ENCODE data around the gene OLIG1. TPM values are rescaled to one million over a fixed set of nuclear protein-coding genes. Genes with fewer than 3 reads are reported as not detected.

The OLIG1 gene
- total RNA-seq, 2 donors from 2014 or later = not detected

DNA sequence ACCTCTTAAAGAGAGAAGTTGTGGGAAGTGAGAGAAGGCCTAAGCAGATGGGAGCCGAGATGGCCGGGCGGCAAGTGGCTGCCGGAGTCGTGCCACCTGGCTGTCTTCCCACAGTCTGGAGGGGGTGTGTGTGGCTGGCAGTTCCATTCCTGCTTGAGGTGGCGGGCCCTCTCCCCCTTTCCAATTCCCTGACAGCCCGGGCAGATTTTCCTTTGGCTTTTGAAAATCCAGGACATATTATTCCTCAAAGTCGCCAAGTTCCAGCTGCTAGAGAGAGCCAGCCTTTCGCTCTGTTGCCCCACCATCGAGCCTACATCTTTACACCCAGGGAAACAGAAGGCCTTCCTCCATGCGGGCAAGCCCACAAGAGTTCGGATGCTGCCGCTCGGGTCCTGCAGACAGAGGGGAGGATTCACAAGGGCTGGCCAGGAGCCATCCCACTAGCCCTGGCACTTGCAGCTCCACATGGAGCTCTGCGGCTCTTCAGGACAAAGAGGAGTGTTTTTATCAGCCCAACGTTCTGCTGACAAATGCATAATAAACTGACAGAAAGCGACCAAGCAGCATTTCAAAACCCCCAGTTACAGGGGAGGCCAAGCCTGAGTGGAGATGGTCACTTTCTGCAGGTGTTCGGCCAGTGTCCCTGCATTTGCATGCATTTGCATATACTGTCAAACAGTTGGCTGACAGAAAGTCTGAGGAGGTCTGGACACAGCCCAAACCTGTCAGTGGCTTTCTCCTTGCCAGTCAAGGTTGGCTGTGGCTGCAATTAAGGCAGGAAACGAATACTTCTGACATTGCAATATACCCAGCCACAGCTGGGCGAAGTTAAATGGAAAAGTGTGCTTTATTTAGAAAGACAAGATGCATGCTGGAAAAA lies 45.9 kb downstream of the OLIG1 start:
- Histone ChIP-seq H3K27me3 (peaks cover 8% of the 10 kb centered on the region), H3K4me1 (no peaks in the 10 kb centered on the region), H3K4me3 (no peak overlapping the region), H3K9me3 (no peaks in the 10 kb centered on the region), H3K27ac (no peak overlapping the region), H3K9ac (ENCODE audit: low read depth in 2 of 2, low read length in 2 of 2) (no peak overlapping the region), H3K36me3 (no peaks in the 10 kb centered on the region)
- TF ChIP-seq, protein P1, sequence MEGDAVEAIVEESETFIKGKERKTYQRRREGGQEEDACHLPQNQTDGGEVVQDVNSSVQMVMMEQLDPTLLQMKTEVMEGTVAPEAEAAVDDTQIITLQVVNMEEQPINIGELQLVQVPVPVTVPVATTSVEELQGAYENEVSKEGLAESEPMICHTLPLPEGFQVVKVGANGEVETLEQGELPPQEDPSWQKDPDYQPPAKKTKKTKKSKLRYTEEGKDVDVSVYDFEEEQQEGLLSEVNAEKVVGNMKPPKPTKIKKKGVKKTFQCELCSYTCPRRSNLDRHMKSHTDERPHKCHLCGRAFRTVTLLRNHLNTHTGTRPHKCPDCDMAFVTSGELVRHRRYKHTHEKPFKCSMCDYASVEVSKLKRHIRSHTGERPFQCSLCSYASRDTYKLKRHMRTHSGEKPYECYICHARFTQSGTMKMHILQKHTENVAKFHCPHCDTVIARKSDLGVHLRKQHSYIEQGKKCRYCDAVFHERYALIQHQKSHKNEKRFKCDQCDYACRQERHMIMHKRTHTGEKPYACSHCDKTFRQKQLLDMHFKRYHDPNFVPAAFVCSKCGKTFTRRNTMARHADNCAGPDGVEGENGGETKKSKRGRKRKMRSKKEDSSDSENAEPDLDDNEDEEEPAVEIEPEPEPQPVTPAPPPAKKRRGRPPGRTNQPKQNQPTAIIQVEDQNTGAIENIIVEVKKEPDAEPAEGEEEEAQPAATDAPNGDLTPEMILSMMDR (IDR thresholded peaks at IDR 0.05) = no peak
- no peak for DNase-seq
- intact Hi-C loops (cut with DNase I) = no loop called here

DNA sequence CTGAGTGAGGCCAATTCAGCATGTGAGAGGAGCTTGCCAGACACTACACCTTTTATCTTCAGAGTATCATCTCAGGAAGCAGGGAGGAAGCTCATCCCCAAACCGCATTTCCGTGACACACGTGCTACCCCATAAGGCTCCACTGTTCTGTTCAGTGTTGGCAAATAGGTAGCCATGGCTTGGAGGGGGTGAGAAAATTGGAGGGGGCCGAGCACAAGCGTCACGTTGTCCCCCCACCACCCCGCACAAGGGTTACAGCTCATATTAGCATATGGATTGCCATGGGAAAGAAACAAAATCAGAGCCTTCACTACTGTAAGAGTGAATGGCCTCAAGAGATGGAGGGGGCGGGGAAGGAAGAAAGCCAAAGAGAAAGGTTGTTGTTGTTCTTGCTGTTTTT lies 46.7 kb downstream of the OLIG1 start:
- DNase-seq = no peak
- Histone ChIP-seq H3K9ac (ENCODE audit: low read depth in 2 of 2, low read length in 2 of 2) (no peak overlapping the region), H3K27ac (no peak overlapping the region), H3K9me3 (no peaks in the 10 kb centered on the region), H3K4me3 (no peak overlapping the region), H3K27me3 (peaks cover 5% of the 10 kb centered on the region), H3K4me1 (no peaks in the 10 kb centered on the region), H3K36me3 (no peaks in the 10 kb centered on the region)
- TF ChIP-seq, protein P1 (IDR thresholded peaks at IDR 0.05) = no peak
- intact Hi-C loops (cut with DNase I) = no loop called here

DNA sequence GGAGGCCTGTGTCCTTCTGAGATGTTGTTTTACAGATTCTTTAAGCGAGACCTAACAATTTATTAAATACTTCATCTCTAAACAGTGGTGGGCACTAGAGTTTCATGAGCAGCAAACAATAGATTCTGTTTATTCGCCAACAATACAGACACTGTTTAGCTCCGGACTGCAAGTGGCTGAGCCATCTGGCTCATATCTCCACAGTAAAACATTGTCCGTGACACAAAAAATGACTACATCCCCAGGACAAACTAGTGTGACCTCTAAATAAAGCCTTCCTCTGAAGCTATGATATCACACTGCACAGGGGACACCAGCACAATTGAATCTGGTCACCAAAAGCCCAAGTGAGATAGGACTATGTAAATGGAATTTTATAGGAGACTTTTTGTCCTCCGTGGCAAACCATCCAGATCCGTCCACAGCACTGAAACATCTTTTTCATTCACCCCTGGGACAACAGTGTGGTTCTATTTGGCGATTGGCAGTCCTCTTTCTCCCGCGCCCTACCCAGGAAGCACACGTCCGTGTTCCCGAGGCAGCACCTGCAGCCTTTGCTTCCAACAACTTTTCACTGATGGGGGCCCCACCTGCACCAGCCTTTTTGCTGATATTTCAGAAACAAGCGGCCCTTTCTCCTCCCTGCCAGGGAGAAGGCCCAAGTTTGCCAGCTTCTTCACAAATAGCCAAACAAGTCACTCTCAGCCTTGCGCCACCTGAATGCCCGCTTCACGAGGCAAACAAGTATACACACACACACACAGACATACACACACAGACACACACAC lies 47.4 kb downstream of the OLIG1 start:
- Histone ChIP-seq H3K36me3 (no peaks in the 10 kb centered on the region), H3K9me3 (no peaks in the 10 kb centered on the region), H3K4me1 (no peaks in the 10 kb centered on the region), H3K27ac (no peak overlapping the region), H3K27me3 (no peaks in the 10 kb centered on the region), H3K4me3 (no peak overlapping the region), H3K9ac (ENCODE audit: low read depth in 2 of 2, low read length in 2 of 2) (no peak overlapping the region)
- no peak for DNase-seq
- intact Hi-C loops (cut with DNase I) = no loop called here
- TF ChIP-seq, protein P1 (IDR thresholded peaks at IDR 0.05) = no peak

Other genes with a start within 250 kb of the OLIG1 start
- not detected for gene OLIG2, start 44.2 kb upstream of the OLIG1 start, total RNA-seq
- 10 to 100 TPM in 1 of 2 donors, 1 to 10 TPM in 1; 7.0 to 19.5 TPM for gene IFNAR2, start 159.8 kb downstream of the OLIG1 start, total RNA-seq
- gene IL10RB, start 196.2 kb downstream of the OLIG1 start, total RNA-seq = 10 to 100 TPM; 48.0 to 86.3 TPM

Data from colonic mucosa (tissue), 4 donors.